IPS DF 4.7 (cell line): ENCODE results near the gene PIGS.
"Not testable (repeated sequence)": the region's sequence is repeated elsewhere in the genome, so short reads cannot be mapped to it uniquely, and the experiment has no call there.

Source experiments
- DNase-seq: peaks from one replicate; pipeline ENCODE4 v3.0.0-alpha.2; 2013; ENCODE audit warnings: low spot score; ENCODE audit errors: extremely low read depth

Gene PIGS

GRCh38 chr17:28571361-28572122, at the start of gene PIGS:
Gene PIGS (minus strand): TSS chr17:28571524. CDS start chr17:28571496, 28 bp downstream.
- peak; percentile 74 for DNase-seq

GRCh38 chr17:28620010-28620409, 48.7 kb upstream of the PIGS start:
- no peak for DNase-seq

GRCh38 chr17:28618464-28618863, 47.1 kb upstream of the PIGS start:
- DNase-seq = no peak

- no peak for DNase-seq
These were observed 45.0 kb upstream of the PIGS start for GRCh38 chr17:28616281-28616680.

GRCh38 chr17:28615260-28615940, 44.1 kb upstream of the PIGS start:
- DNase-seq = no peak

- DNase-seq = no peak
These were observed 42.6 kb upstream of the PIGS start, which contains the start of gene RSKR for GRCh38 chr17:28613931-28614381. Gene RSKR (minus strand): TSS chr17:28614185. CDS start chr17:28614161, 24 bp downstream.

- DNase-seq = no peak
These were observed 41.9 kb upstream of the PIGS start for GRCh38 chr17:28612936-28613872.

GRCh38 chr17:28612531-28612930, 41.2 kb upstream of the PIGS start:
- no peak for DNase-seq

- DNase-seq = no peak
These were observed 39.1 kb upstream of the PIGS start for GRCh38 chr17:28610376-28610775.

GRCh38 chr17:28604031-28604430, 32.7 kb upstream of the PIGS start:
- not testable (repeated sequence) for DNase-seq

GRCh38 chr17:28599311-28600184, 28.2 kb upstream of the PIGS start:
- DNase-seq = no peak

- DNase-seq = peak; percentile 72
These were observed 27.5 kb upstream of the PIGS start, which contains the start of gene SPAG5 for GRCh38 chr17:28598799-28599310. Gene SPAG5 (minus strand): TSS chr17:28599025. CDS start chr17:28598946, 79 bp downstream.

GRCh38 chr17:28598389-28598788, 27.1 kb upstream of the PIGS start:
- DNase-seq = no peak

GRCh38 chr17:28597606-28598383, 26.5 kb upstream of the PIGS start:
- no peak for DNase-seq

GRCh38 chr17:28592260-28592659, 20.9 kb upstream of the PIGS start:
- DNase-seq = no peak

GRCh38 chr17:28585851-28586250, 14.5 kb upstream of the PIGS start:
- no peak for DNase-seq

- DNase-seq = no peak
These were observed 13.1 kb upstream of the PIGS start for GRCh38 chr17:28584434-28584833.

- no peak for DNase-seq
These were observed 11.2 kb upstream of the PIGS start for GRCh38 chr17:28582513-28582912.

- no peak for DNase-seq
These were observed 9.6 kb upstream of the PIGS start for GRCh38 chr17:28580959-28581358.
